NT2/D1 (cell line): ENCODE data around the gene PRXL2B.

Experiments
- SUZ12 ChIP-seq: IDR thresholded peaks from 2 replicates; pipeline ENCODE4 v1.6.1; 2011; ENCODE audit not compliant: insufficient read length, insufficient read depth; ENCODE audit errors: extremely low read depth
- YY1 ChIP-seq: IDR thresholded peaks from 2 replicates; pipeline ENCODE4 v1.6.1; 2011; ENCODE audit not compliant: insufficient read length, insufficient read depth
- ZNF274 ChIP-seq: IDR thresholded peaks from 2 replicates; pipeline ENCODE4 v1.6.1; 2011; ENCODE audit warnings: mild to moderate bottlenecking, low read depth, low read length

- no peak for TF ChIP-seq YY1
- TF ChIP-seq SUZ12: no peak
- no peak for TF ChIP-seq ZNF274
Observed at GRCh38 chr1:2561898-2562895, 24.4 kb upstream of the PRXL2B start.
